KMS-11 (cell line): ENCODE measurements around the gene AMDHD1.

ENCODE experiments used
- H2AFZ ChIP-seq: fragments of 200-600 bp; sonication (generic); 2 replicates; pipeline ENCODE4 v1.6.1; 2016; ENCODE audit warnings: antibody characterized with exemption, mixed run types, low read depth
- H3K27ac ChIP-seq: fragments of 200-600 bp; sonication (generic); 2 replicates; pipeline ENCODE4 v1.6.1; 2016; ENCODE audit warnings: mild to moderate bottlenecking, mixed run types
- H3K27me3 ChIP-seq: fragments of 200-600 bp; sonication (generic); 2 replicates; pipeline ENCODE4 v1.6.1; 2017; ENCODE audit warnings: mild to moderate bottlenecking, low read depth, mixed run types, moderate library complexity; ENCODE audit not compliant: insufficient read depth
- H3K36me3 ChIP-seq: fragments of 200-600 bp; sonication (generic); 2 replicates; pipeline ENCODE4 v1.6.1; 2017; ENCODE audit warnings: mild to moderate bottlenecking, mixed run types; ENCODE audit not compliant: insufficient read depth
- H3K4me1 ChIP-seq: fragments of 200-600 bp; sonication (generic); 2 replicates; pipeline ENCODE4 v1.6.1; 2016; ENCODE audit warnings: mild to moderate bottlenecking, low read depth, mixed run types; ENCODE audit not compliant: poor library complexity, severe bottlenecking
- H3K4me2 ChIP-seq: fragments of 200-600 bp; sonication (generic); 2 replicates; pipeline ENCODE4 v1.7.0; 2016; ENCODE audit warnings: mild to moderate bottlenecking, mixed run types
- H3K4me3 ChIP-seq: fragments of 200-600 bp; sonication (generic); IDR thresholded peaks from 2 replicates; pipeline ENCODE4 v1.6.1; 2017; ENCODE audit warnings: low read depth, low read length, mixed read lengths; ENCODE audit not compliant: insufficient read depth
- H3K79me2 ChIP-seq: fragments of 200-600 bp; sonication (generic); 2 replicates; pipeline ENCODE4 v1.6.1; 2016; ENCODE audit warnings: low read depth, mixed run types; ENCODE audit not compliant: insufficient read depth
- H3K9ac ChIP-seq: fragments of 200-600 bp; sonication (generic); 2 replicates; pipeline ENCODE4 v1.6.1; 2016; ENCODE audit warnings: mild to moderate bottlenecking, mixed run types
- H4K20me1 ChIP-seq: fragments of 200-600 bp; sonication (generic); 2 replicates; pipeline ENCODE4 v1.6.1; 2016; ENCODE audit warnings: mild to moderate bottlenecking, mixed run types; ENCODE audit not compliant: insufficient read depth
- TF ChIP-seq, protein P1 (sequence below): fragments of 200-600 bp; sonication (generic); conservative IDR thresholded peaks from 2 replicates; pipeline ENCODE4 v1.6.1; 2017; ENCODE audit warnings: low read depth, mild to moderate bottlenecking, antibody characterized with exemption, low read length, moderate library complexity, mixed read lengths

The AMDHD1 gene

GRCh38 chr12:95909871-95910270 is 33.3 kb upstream of the AMDHD1 start:
- no peak overlapping the region for H3K4me3 ChIP-seq
- no peaks in the 10 kb centered on the region for H3K79me2 ChIP-seq
- no peaks in the 10 kb centered on the region for H3K27me3 ChIP-seq
- H3K36me3 ChIP-seq = no peaks in the 10 kb centered on the region
- no peak overlapping the region for H3K27ac ChIP-seq
- H3K4me1 ChIP-seq = no peaks in the 10 kb centered on the region
- H3K9ac ChIP-seq = no peak overlapping the region
- TF ChIP-seq, protein P1, sequence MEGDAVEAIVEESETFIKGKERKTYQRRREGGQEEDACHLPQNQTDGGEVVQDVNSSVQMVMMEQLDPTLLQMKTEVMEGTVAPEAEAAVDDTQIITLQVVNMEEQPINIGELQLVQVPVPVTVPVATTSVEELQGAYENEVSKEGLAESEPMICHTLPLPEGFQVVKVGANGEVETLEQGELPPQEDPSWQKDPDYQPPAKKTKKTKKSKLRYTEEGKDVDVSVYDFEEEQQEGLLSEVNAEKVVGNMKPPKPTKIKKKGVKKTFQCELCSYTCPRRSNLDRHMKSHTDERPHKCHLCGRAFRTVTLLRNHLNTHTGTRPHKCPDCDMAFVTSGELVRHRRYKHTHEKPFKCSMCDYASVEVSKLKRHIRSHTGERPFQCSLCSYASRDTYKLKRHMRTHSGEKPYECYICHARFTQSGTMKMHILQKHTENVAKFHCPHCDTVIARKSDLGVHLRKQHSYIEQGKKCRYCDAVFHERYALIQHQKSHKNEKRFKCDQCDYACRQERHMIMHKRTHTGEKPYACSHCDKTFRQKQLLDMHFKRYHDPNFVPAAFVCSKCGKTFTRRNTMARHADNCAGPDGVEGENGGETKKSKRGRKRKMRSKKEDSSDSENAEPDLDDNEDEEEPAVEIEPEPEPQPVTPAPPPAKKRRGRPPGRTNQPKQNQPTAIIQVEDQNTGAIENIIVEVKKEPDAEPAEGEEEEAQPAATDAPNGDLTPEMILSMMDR = no peak
- H2AFZ ChIP-seq = no peak overlapping the region
- no peaks in the 10 kb centered on the region for H4K20me1 ChIP-seq
- H3K4me2 ChIP-seq = no peak overlapping the region

DNA sequence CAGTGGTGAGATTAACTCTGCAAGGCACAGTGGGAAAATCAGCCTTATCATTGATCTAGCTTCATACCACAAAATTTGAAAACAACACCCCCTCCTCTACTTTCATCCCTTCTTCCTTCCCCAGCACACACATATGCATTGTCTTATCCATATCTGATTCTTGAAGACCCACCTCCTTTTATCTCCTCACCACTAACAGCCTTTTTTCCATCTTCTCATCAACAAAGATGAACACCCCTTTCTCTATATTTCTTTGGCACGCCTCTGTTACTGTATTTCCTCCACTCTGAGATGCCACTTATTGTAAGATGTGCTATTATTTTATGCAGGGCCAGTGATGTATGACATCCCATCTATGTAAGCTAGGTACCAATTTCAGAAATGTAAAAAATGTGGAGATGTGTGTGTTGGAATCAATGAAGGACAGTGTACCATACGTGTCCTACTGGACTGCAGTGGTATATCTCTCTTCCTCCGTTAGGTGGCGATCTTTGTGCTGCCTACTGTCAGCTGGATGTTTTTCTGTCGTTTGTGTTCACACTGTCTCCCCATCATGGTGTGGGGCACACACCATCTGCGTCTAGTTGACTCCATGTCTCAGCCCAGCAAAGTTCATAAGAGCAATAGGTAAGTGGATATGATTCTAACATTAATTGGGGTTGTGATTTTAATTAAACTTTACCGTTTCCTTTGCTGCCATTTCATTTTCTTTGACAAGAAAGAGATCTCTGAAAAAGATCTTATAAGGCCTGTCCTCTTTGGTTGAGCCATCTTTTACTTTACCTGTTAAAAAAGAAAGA is 24.7 kb upstream of the AMDHD1 start:
- no peak overlapping the region for H3K27ac ChIP-seq
- TF ChIP-seq, protein P1 = peak; percentile 83
- no peaks in the 10 kb centered on the region for H3K27me3 ChIP-seq
- no peaks in the 10 kb centered on the region for H3K36me3 ChIP-seq
- no peak overlapping the region for H3K4me2 ChIP-seq
- no peaks in the 10 kb centered on the region for H4K20me1 ChIP-seq
- no peaks in the 10 kb centered on the region for H3K79me2 ChIP-seq
- H3K4me3 ChIP-seq = no peak overlapping the region
- H2AFZ ChIP-seq = peak overlapping the region; percentile 23; the same call in 1 of the 2 replicates
- no peak overlapping the region for H3K9ac ChIP-seq
- H3K4me1 ChIP-seq = no peaks in the 10 kb centered on the region

GRCh38 chr12:95919110-95919509 is 24.0 kb upstream of the AMDHD1 start:
- Histone ChIP-seq H2AFZ (peak overlapping the region; percentile 23; the same call in 1 of the 2 replicates), H3K4me3 (no peak overlapping the region), H4K20me1 (no peaks in the 10 kb centered on the region), H3K4me2 (no peak overlapping the region), H3K27me3 (no peaks in the 10 kb centered on the region), H3K9ac (no peak overlapping the region), H3K4me1 (no peaks in the 10 kb centered on the region), H3K27ac (no peak overlapping the region), H3K36me3 (no peaks in the 10 kb centered on the region), H3K79me2 (no peaks in the 10 kb centered on the region)
- TF ChIP-seq, protein P1 = no peak

- no peaks in the 10 kb centered on the region for H3K4me1 ChIP-seq
- no peaks in the 10 kb centered on the region for H4K20me1 ChIP-seq
- no peak overlapping the region for H3K9ac ChIP-seq
- no peaks in the 10 kb centered on the region for H3K36me3 ChIP-seq
- no peak overlapping the region for H3K4me3 ChIP-seq
- TF ChIP-seq, protein P1 = no peak
- no peak overlapping the region for H3K4me2 ChIP-seq
- H3K79me2 ChIP-seq = no peaks in the 10 kb centered on the region
- H3K27me3 ChIP-seq = no peaks in the 10 kb centered on the region
- H2AFZ ChIP-seq = no peak overlapping the region
- H3K27ac ChIP-seq = no peak overlapping the region
Measured at GRCh38 chr12:95922231-95922630, 20.9 kb upstream of the AMDHD1 start.
